ENCODE measurements around the gene KCNK6. TPM values are rescaled to one million over a fixed set of nuclear protein-coding genes. Genes with fewer than 3 reads are reported as not detected.

The KCNK6 gene
- total and polyA plus RNA-seq, 2 experiments from 2014 or later = 9.0 to 14.6 TPM

GRCh38 chr19:38375748-38376147 is 56.1 kb downstream of the KCNK6 start (continued):
- TF ChIP-seq ZNF462 (CRISPR knock-in tag; IDR thresholded peaks at IDR 0.05) (no peak), POLR2AphosphoS5 (IDR thresholded peaks at IDR 0.05; ENCODE audit: low read depth) (no peak), JUNB (IDR thresholded peaks at IDR 0.05; ENCODE audit: unreplicated experiment) (no peak), ETS1 (IDR thresholded peaks at IDR 0.05) (no peak), EZH2phosphoT487 (IDR thresholded peaks at IDR 0.05; ENCODE audit: unreplicated experiment) (no peak), CREB1 (CRISPR knock-in tag; IDR thresholded peaks at IDR 0.05; ENCODE audit: low read depth) (no peak)

GRCh38 chr19:38376576-38376975 is 56.9 kb downstream of the KCNK6 start:
- peaks cover 14% of the 10 kb centered on the region for H3K4me1 Mint-ChIP-seq
- peaks cover 17% of the 10 kb centered on the region for H4K20me1 ChIP-seq (replicated peaks; ENCODE audit: insufficient read depth)
- no peak for ATAC-seq
- no peaks in the 10 kb centered on the region for H3F3A ChIP-seq (replicated peaks; ENCODE audit: low read depth)
- H3K36me3 Mint-ChIP-seq (ENCODE audit: low read depth) = peaks cover 31% of the 10 kb centered on the region
- peaks cover 29% of the 10 kb centered on the region for H3K79me2 ChIP-seq (replicated peaks; ENCODE audit: insufficient read depth)
- no peak overlapping the region for H3K27ac ChIP-seq (ENCODE audit: low read depth)
- H3K9me2 ChIP-seq (ENCODE audit: insufficient read depth) = no peaks in the 10 kb centered on the region
- H2AFZ ChIP-seq = no peak overlapping the region
- H3K4me1 ChIP-seq (ENCODE audit: insufficient read depth) = peaks cover 10% of the 10 kb centered on the region; the same call in 1 of the 2 replicates
- DNase-seq (ENCODE audit: low spot score) = no peak
- H3K27ac Mint-ChIP-seq = no peak overlapping the region
- peak overlapping the region; percentile 98 for H3K4me3 Mint-ChIP-seq
- no peaks in the 10 kb centered on the region; the same call in 2 of the 3 replicates for H3K9me3 Mint-ChIP-seq
- no peak overlapping the region for H3K4me3 ChIP-seq
- peaks cover 16% of the 10 kb centered on the region for H3K36me3 ChIP-seq (ENCODE audit: insufficient read depth)
- peaks cover 15% of the 10 kb centered on the region for H3K27me3 Mint-ChIP-seq (ENCODE audit: insufficient read depth, low read depth, poor library complexity)
- H3K4me2 ChIP-seq = no peak overlapping the region
- TF ChIP-seq CTCF (conservative IDR thresholded peaks at IDR 0.05; ENCODE audit: low read depth in 2 of 2) = no peak
- H3K27me3 ChIP-seq (ENCODE audit: insufficient read depth) = no peaks in the 10 kb centered on the region

Measured in GM23338 (cell line).